IMR-90 (cell line): ENCODE results near the gene AKAP7. TPM values are rescaled to one million over a fixed set of nuclear protein-coding genes. Genes with fewer than 3 reads are reported as not detected.

Experiments used
- ATAC-seq: fragments of 200-7000 bp; cut with Tn5 transposase; 2 replicates; pipeline ENCODE4 v1.9.1; 2020; ENCODE audit warnings: low read depth, mild to moderate bottlenecking, moderate library complexity
- BruUV-seq: library from RNA; stranded (reverse); fragments of 400-500 nt; replicated peaks from 2 replicates; lab custom pipeline; 2021; lab: Mats Ljungman, UMichigan
- CTCF ChIA-PET: fragments of 300-600 bp; formaldehyde crosslinking; extraction: SDS; loops from one replicate; lab custom pipeline; 2021; ENCODE audit warnings: antibody characterized with exemption; lab: Yijun Ruan, JAX
- POLR2A ChIA-PET: fragments of 300-600 bp; sonication (Branson Sonifier 250); formaldehyde crosslinking; loops from one replicate; lab custom pipeline; 2022; ENCODE audit warnings: antibody characterized with exemption; ENCODE audit not compliant: unreplicated experiment; lab: Charles Lee
- DNase-seq: peaks from one replicate; pipeline ENCODE4 v3.0.0; 2013
- H2AFZ ChIP-seq: replicated peaks from 2 replicates; pipeline ENCODE3; 2013; ENCODE audit warnings: low read length, mild to moderate bottlenecking; ENCODE audit not compliant: poor library complexity
- H2AK5ac ChIP-seq: 2 replicates; pipeline ENCODE4 v1.6.1; 2013; ENCODE audit warnings: low read depth, low read length, inconsistent platforms
- H2AK9ac ChIP-seq: replicated peaks from 2 replicates; pipeline ENCODE3; 2013; ENCODE audit warnings: mild to moderate bottlenecking, low read depth, low read length, moderate library complexity; ENCODE audit not compliant: poor library complexity
- H2BK120ac ChIP-seq: 2 replicates; pipeline ENCODE4 v1.6.1; 2013; ENCODE audit warnings: low read depth, low read length, inconsistent platforms
- H2BK15ac ChIP-seq: 3 replicates; pipeline ENCODE4 v1.6.1; 2013; ENCODE audit warnings: low read depth, low read length, inconsistent platforms
- H2BK20ac ChIP-seq: 2 replicates; pipeline ENCODE4 v1.6.1; 2013; ENCODE audit warnings: low read depth, mild to moderate bottlenecking, inconsistent platforms, low read length, moderate library complexity
- H2BK5ac ChIP-seq: 2 replicates; pipeline ENCODE4 v1.6.1; 2013; ENCODE audit warnings: mild to moderate bottlenecking, low read depth, low read length, inconsistent platforms; ENCODE audit not compliant: poor library complexity, severe bottlenecking
- H3K14ac ChIP-seq: replicated peaks from 2 replicates; pipeline ENCODE4 v1.6.1; 2013; ENCODE audit warnings: low read depth, low read length, inconsistent platforms
- H3K18ac ChIP-seq: 2 replicates; pipeline ENCODE4 v1.6.1; 2013; ENCODE audit warnings: low read depth, low read length, control low read depth
- H3K23ac ChIP-seq: 2 replicates; pipeline ENCODE4 v1.6.1; 2013; ENCODE audit warnings: low read depth, low read length, inconsistent platforms
- H3K27ac ChIP-seq: 2 replicates; pipeline ENCODE4 v1.5.1; 2013; ENCODE audit warnings: mild to moderate bottlenecking, control low read depth, low read length; ENCODE audit not compliant: insufficient read depth
- H3K27me3 ChIP-seq: 2 replicates; pipeline ENCODE4 v1.6.1; 2013; ENCODE audit warnings: low read length; ENCODE audit not compliant: control insufficient read depth, insufficient read depth
- H3K36me3 ChIP-seq: 2 replicates; pipeline ENCODE4 v1.6.1; 2013; ENCODE audit warnings: low read length, mixed read lengths; ENCODE audit not compliant: control insufficient read depth, insufficient read depth
- H3K4ac ChIP-seq: 2 replicates; pipeline ENCODE4 v1.6.1; 2013; ENCODE audit warnings: low read depth, low read length, inconsistent platforms
- H3K4me1 ChIP-seq: 2 replicates; pipeline ENCODE4 v1.6.1; 2013; ENCODE audit warnings: low read length, mixed read lengths; ENCODE audit not compliant: control insufficient read depth, insufficient read depth
- H3K4me2 ChIP-seq: 2 replicates; pipeline ENCODE4 v1.6.1; 2013; ENCODE audit warnings: low read depth, mild to moderate bottlenecking, control low read depth, low read length, moderate library complexity
- H3K4me3 ChIP-seq: 2 replicates; pipeline ENCODE4 v1.5.1; 2013; ENCODE audit warnings: low read depth, mild to moderate bottlenecking, control low read depth, low read length, moderate library complexity; ENCODE audit not compliant: insufficient read depth
- H3K56ac ChIP-seq: 2 replicates; pipeline ENCODE4 v1.6.1; 2013; ENCODE audit warnings: low read length, inconsistent platforms; ENCODE audit not compliant: insufficient read depth; ENCODE audit errors: extremely low read depth
- H3K79me1 ChIP-seq, 2 experiments: 2 replicates each; pipeline ENCODE4 v1.6.1; 2013; ENCODE audit warnings: low read length in 2 of 2, inconsistent platforms in 1 of 2, low read depth in 1 of 2
- H3K9ac ChIP-seq: 2 replicates; pipeline ENCODE4 v1.6.1; 2013; ENCODE audit warnings: low read depth, low read length, control low read depth
- H3K9me1 ChIP-seq: 2 replicates; pipeline ENCODE4 v1.6.1; 2013; ENCODE audit warnings: low read length, inconsistent platforms; ENCODE audit not compliant: insufficient read depth
- H3K9me3 ChIP-seq: 2 replicates; pipeline ENCODE4 v1.6.1; 2013; ENCODE audit warnings: low read length; ENCODE audit not compliant: control insufficient read depth, insufficient read depth
- H4K20me1 ChIP-seq: 2 replicates; pipeline ENCODE4 v1.6.1; 2013; ENCODE audit warnings: low read length, inconsistent platforms; ENCODE audit not compliant: insufficient read depth
- H4K5ac ChIP-seq: 2 replicates; pipeline ENCODE4 v1.6.1; 2013; ENCODE audit warnings: mild to moderate bottlenecking, low read depth, low read length, control low read depth
- H4K8ac ChIP-seq, 2 experiments: 2 replicates each; pipeline ENCODE4 v1.6.1; 2013; ENCODE audit warnings: low read depth in 2 of 2, low read length in 2 of 2, control low read depth in 1 of 2, inconsistent platforms in 1 of 2
- H4K91ac ChIP-seq: 2 replicates; pipeline ENCODE4 v1.6.1; 2013; ENCODE audit warnings: low read depth, low read length, inconsistent platforms; ENCODE audit not compliant: insufficient read depth
- BHLHE40 ChIP-seq: fragments of 150-350 bp; IDR thresholded peaks from 2 replicates; pipeline ENCODE4 v1.6.1; 2016; ENCODE audit warnings: mild to moderate bottlenecking, low read depth, low read length
- ELK1 ChIP-seq: fragments of 150-350 bp; IDR thresholded peaks from 2 replicates; pipeline ENCODE4 v1.6.1; 2016; ENCODE audit warnings: low read depth, mild to moderate bottlenecking, low read length, moderate library complexity, borderline replicate concordance
- MAFK ChIP-seq: IDR thresholded peaks from 2 replicates; pipeline ENCODE4 v1.6.1; 2012; ENCODE audit warnings: low read depth, low read length, improper control_type of control experiment
- POLR2A ChIP-seq: IDR thresholded peaks from 2 replicates; pipeline ENCODE4 v1.6.1; 2012; ENCODE audit warnings: mild to moderate bottlenecking, low read depth, low read length
- WGBS, 2 experiments: methylation state at CpG; one replicate each; pipeline versions ENCODE4 v1.1.5 to v1.1.7; 2013; ENCODE audit warnings: missing lambda C conversion rate in 2 of 2; ENCODE audit not compliant: insufficient read length in 1 of 2; ENCODE audit errors: extremely low coverage in 2 of 2; 5-methylcytosine and 5-hydroxymethylcytosine counted together
- dilution Hi-C: fragments of 300-500 bp; cut with HindIII; formaldehyde crosslinking; loops from one replicate; pipeline ENCODE4 v1.14.3; 2018; ENCODE audit warnings: low sequenced_read_pairs; ENCODE audit not compliant: unreplicated experiment
- in situ Hi-C: fragments of 300-500 bp; cut with MboI; formaldehyde crosslinking; loops from 3 replicates; pipeline ENCODE4 v1.14.3; 2019; ENCODE audit warnings: low sequenced_read_pairs, inconsistent platforms, mixed read lengths
- intact Hi-C: fragments of 100-400 bp; cut with micrococcal nuclease; formaldehyde crosslinking; loops from 2 replicates; pipeline ENCODE4 v1.10.0; 2022
- polyA plus RNA-seq, 3 experiments: library from polyadenylated mRNA; depleted of rRNA; stranded (reverse); fragments of >200 nt; gene quantifications; 2 replicates each; pipeline ENCODE4 v1.2.3, GENCODE V29; 2012; ENCODE audit warnings: low replicate concordance in 1 of 3
- total RNA-seq: library from RNA; depleted of rRNA; stranded (reverse); fragments of >200 nt; gene quantifications from 2 replicates; pipeline ENCODE4 v1.2.3, GENCODE V29; 2012

The AKAP7 gene
- total and polyA plus RNA-seq, 2 of the 4 experiments (the other 2 are of a cell fraction) = 0.54 to 1.1 TPM

DNA sequence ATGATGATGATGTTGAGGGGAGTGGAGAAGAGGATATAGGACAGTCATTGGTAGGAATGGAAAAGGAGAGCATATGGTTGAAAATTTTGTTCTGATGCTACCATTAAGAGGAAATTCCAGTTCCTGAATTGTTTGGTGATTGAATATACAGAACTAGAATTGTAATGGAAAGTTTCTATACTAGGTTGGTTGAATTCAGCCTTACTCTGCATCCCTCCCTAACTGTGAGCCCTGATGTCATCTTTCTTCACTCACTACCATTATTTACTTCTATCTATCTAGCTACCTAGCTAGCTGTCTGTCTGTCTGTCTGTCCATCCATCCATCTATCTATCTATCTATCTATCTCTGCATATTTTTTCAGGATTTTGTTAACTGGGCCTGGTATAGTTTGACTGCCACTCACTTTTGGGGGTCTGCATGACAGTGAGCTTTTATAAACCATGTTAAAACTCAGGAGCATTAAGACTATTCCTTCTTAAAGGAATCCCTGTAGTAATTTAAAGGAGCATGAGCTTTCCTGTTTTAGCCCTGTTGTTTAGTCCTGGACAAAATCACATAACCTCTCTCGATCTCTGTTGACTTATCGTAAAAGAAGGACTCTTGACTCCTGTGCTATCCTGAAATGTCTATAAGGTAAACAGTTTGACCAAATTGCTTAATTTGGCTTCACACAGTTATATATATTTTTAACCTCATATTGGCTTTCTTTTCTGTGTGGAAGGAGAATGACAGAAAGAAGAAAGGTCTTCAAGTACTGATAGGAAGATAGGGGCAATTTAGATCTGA, 71.4 kb downstream of the AKAP7 start:
- no peak overlapping the region for H3K56ac ChIP-seq
- in situ Hi-C loops = no loop called here
- no peak overlapping the region for H4K91ac ChIP-seq
- no peaks in the 10 kb centered on the region for H3K9me1 ChIP-seq
- no peaks in the 10 kb centered on the region for H4K20me1 ChIP-seq
- no peak overlapping the region for H3K14ac ChIP-seq
- H3K23ac ChIP-seq = no peak overlapping the region
- no peak overlapping the region for H2AK9ac ChIP-seq
- H2BK15ac ChIP-seq = no peak overlapping the region
- no CpG with 5 or more reads among the region's 2 CpGs for WGBS, 2 experiments
- intact Hi-C loops = no loop called here
- no peak overlapping the region for H3K4me3 ChIP-seq
- H4K8ac ChIP-seq = no peak overlapping the region
- H3K27ac ChIP-seq = no peak overlapping the region
- no peaks in the 10 kb centered on the region for H3K79me1 ChIP-seq
- no peak overlapping the region for H3K4ac ChIP-seq
- no peak overlapping the region for H3K9ac ChIP-seq
- ATAC-seq = no peak
- no peaks in the 10 kb centered on the region for H3K4me1 ChIP-seq
- TF ChIP-seq BHLHE40 (no peak), ELK1 (no peak), POLR2A (no peak), MAFK (no peak)
- H4K5ac ChIP-seq = no peak overlapping the region
- no TSS peak for BruUV-seq
- POLR2A ChIA-PET = no interaction called here
- no peaks in the 10 kb centered on the region for H3K27me3 ChIP-seq
- no peak for DNase-seq
- no peak overlapping the region for H2BK20ac ChIP-seq
- H3K4me2 ChIP-seq = no peak overlapping the region
- no peak overlapping the region for H2BK120ac ChIP-seq
- H3K36me3 ChIP-seq = no peaks in the 10 kb centered on the region
- H2AK5ac ChIP-seq = no peak overlapping the region
- CTCF ChIA-PET = no interaction called here
- dilution Hi-C loops = no loop called here
- no peaks in the 10 kb centered on the region for H3K9me3 ChIP-seq
- H3K18ac ChIP-seq = no peak overlapping the region
- H2BK5ac ChIP-seq = no peak overlapping the region
- no peak overlapping the region for H2AFZ ChIP-seq
